Measurements from ENCODE around the gene RBM42.

GRCh38 chr19:35620001-35620400, 8.8 kb upstream of the RBM42 start:
- no peak for TF ChIP-seq CTCF (IDR thresholded peaks at IDR 0.05)
- no peak for TF ChIP-seq POLR2A (IDR thresholded peaks at IDR 0.05)
